DOHH2 (cell line): ENCODE data around the gene USP1.

Source experiments
- H3F3A ChIP-seq: fragments of 200-600 bp; sonication (generic), shearing (Covaris generic); 2 replicates; pipeline ENCODE4 v1.6.0; 2016; ENCODE audit warnings: antibody characterized with exemption, mild to moderate bottlenecking; ENCODE audit not compliant: control insufficient read depth, insufficient read depth
- H3K27ac ChIP-seq: fragments of 200-600 bp; sonication (generic); 2 replicates; pipeline ENCODE4 v1.5.1; 2014; ENCODE audit warnings: low read depth, mild to moderate bottlenecking, low read length, moderate library complexity
- H3K27me3 ChIP-seq: fragments of 200-600 bp; sonication (generic); 2 replicates; pipeline ENCODE4 v1.6.1; 2014; ENCODE audit warnings: mild to moderate bottlenecking, low read length, mixed read lengths; ENCODE audit not compliant: control insufficient read depth
- H3K36me3 ChIP-seq: fragments of 200-600 bp; sonication (generic); 2 replicates; pipeline ENCODE4 v1.6.1; 2014; ENCODE audit warnings: mild to moderate bottlenecking, low read length, moderate library complexity, mixed read lengths; ENCODE audit not compliant: control insufficient read depth
- H3K4me1 ChIP-seq: fragments of 200-600 bp; sonication (generic); 2 replicates; pipeline ENCODE4 v1.6.1; 2014; ENCODE audit warnings: mild to moderate bottlenecking, low read length, mixed read lengths; ENCODE audit not compliant: control insufficient read depth
- H3K4me2 ChIP-seq: fragments of 200-600 bp; sonication (generic); 2 replicates; pipeline ENCODE4 v1.6.0; 2014; ENCODE audit warnings: mild to moderate bottlenecking, low read length, moderate library complexity
- H3K4me3 ChIP-seq: fragments of 200-600 bp; sonication (generic); 2 replicates; pipeline ENCODE4 v1.5.1; 2014; ENCODE audit warnings: mild to moderate bottlenecking, low read length, mixed read lengths
- H3K79me2 ChIP-seq: fragments of 200-600 bp; sonication (generic); 2 replicates; pipeline ENCODE4 v1.6.1; 2014; ENCODE audit warnings: mild to moderate bottlenecking, low read length, mixed read lengths; ENCODE audit not compliant: control insufficient read depth
- H3K9me2 ChIP-seq: fragments of 200-600 bp; sonication (generic); replicated peaks from 2 replicates; pipeline ENCODE4 v1.6.1; 2014; ENCODE audit warnings: mild to moderate bottlenecking, low read length, mixed read lengths; ENCODE audit not compliant: control insufficient read depth
- H3K9me3 ChIP-seq: fragments of 200-600 bp; sonication (generic); 2 replicates; pipeline ENCODE4 v1.6.1; 2014; ENCODE audit warnings: antibody characterized with exemption, low read length, mixed read lengths; ENCODE audit not compliant: control insufficient read depth, insufficient read depth
- H4K20me1 ChIP-seq: fragments of 200-600 bp; sonication (generic); 2 replicates; pipeline ENCODE4 v1.6.0; 2014; ENCODE audit warnings: low read depth, mild to moderate bottlenecking, antibody characterized with exemption, low read length, moderate library complexity; ENCODE audit not compliant: control insufficient read depth, insufficient read depth
- CTCF ChIP-seq: fragments of 200-600 bp; sonication (generic); IDR thresholded peaks from one replicate; pipeline ENCODE4 v1.5.1; 2014; ENCODE audit warnings: antibody characterized with exemption, mild to moderate bottlenecking, low read depth, low read length; ENCODE audit not compliant: poor library complexity, severe bottlenecking
- EZH2phosphoT487 ChIP-seq: fragments of 200-600 bp; sonication (generic); IDR thresholded peaks from 2 replicates; pipeline ENCODE4 v1.6.1; 2017; ENCODE audit warnings: borderline replicate concordance, mild to moderate bottlenecking, antibody characterized with exemption, low read length, moderate library complexity, mixed read lengths

USP1 gene

GRCh38 chr1:62448221-62448933 is 11.5 kb downstream of the USP1 start:
- no peaks in the 10 kb centered on the region for H3K9me3 ChIP-seq
- H3K79me2 ChIP-seq: peaks cover 46% of the 10 kb centered on the region
- H3K27ac ChIP-seq: no peak overlapping the region
- H3K27me3 ChIP-seq: no peaks in the 10 kb centered on the region
- TF ChIP-seq EZH2phosphoT487: no peak
- no peak for TF ChIP-seq CTCF
- peaks cover 91% of the 10 kb centered on the region for H3K36me3 ChIP-seq
- peaks cover 22% of the 10 kb centered on the region for H3F3A ChIP-seq
- H4K20me1 ChIP-seq: peaks cover 3% of the 10 kb centered on the region; the same call in 1 of the 2 replicates
- H3K9me2 ChIP-seq: no peaks in the 10 kb centered on the region
- no peak overlapping the region for H3K4me2 ChIP-seq
- no peaks in the 10 kb centered on the region for H3K4me1 ChIP-seq
- no peak overlapping the region for H3K4me3 ChIP-seq

GRCh38 chr1:62450301-62450700 is 13.5 kb downstream of the USP1 start:
- no peaks in the 10 kb centered on the region for H3K9me2 ChIP-seq
- H3K36me3 ChIP-seq: peaks cover 83% of the 10 kb centered on the region
- H3K27me3 ChIP-seq: no peaks in the 10 kb centered on the region
- peaks cover 29% of the 10 kb centered on the region for H3F3A ChIP-seq
- no peak for TF ChIP-seq CTCF
- TF ChIP-seq EZH2phosphoT487: no peak
- H4K20me1 ChIP-seq: peaks cover 3% of the 10 kb centered on the region; the same call in 1 of the 2 replicates
- H3K4me1 ChIP-seq: no peaks in the 10 kb centered on the region
- no peak overlapping the region for H3K27ac ChIP-seq
- H3K4me2 ChIP-seq: no peak overlapping the region
- peaks cover 26% of the 10 kb centered on the region for H3K79me2 ChIP-seq
- no peaks in the 10 kb centered on the region for H3K9me3 ChIP-seq
- no peak overlapping the region for H3K4me3 ChIP-seq

GRCh38 chr1:62452951-62453350 is 16.1 kb downstream of the USP1 start:
- no peaks in the 10 kb centered on the region; the same call in 1 of the 2 replicates for H4K20me1 ChIP-seq
- H3K9me2 ChIP-seq: no peaks in the 10 kb centered on the region
- H3K27me3 ChIP-seq: no peaks in the 10 kb centered on the region
- H3K4me1 ChIP-seq: no peaks in the 10 kb centered on the region
- peaks cover 64% of the 10 kb centered on the region for H3K36me3 ChIP-seq
- H3K79me2 ChIP-seq: peaks cover 7% of the 10 kb centered on the region; the same call in 1 of the 2 replicates
- no peak overlapping the region for H3K4me2 ChIP-seq
- H3F3A ChIP-seq: peaks cover 52% of the 10 kb centered on the region
- H3K27ac ChIP-seq: no peak overlapping the region
- no peak overlapping the region for H3K4me3 ChIP-seq
- TF ChIP-seq EZH2phosphoT487: no peak
- no peak for TF ChIP-seq CTCF
- no peaks in the 10 kb centered on the region for H3K9me3 ChIP-seq
